H54 (cell line): ENCODE data around the gene IGSF21.

ENCODE experiments used
- DNase-seq: peaks from one replicate; pipeline ENCODE4 v3.0.0; 2011; ENCODE audit warnings: low spot score, mixed read lengths; ENCODE audit not compliant: insufficient read length
- FAIRE-seq: peaks from 3 replicates; lab custom pipeline; 2011; peaks lifted over from hg19 to GRCh38; lab: Jason Lieb, UNC
- POLR2A ChIP-seq: IDR thresholded peaks from 2 replicates; pipeline ENCODE4 v1.6.1; 2011; ENCODE audit warnings: low read depth, mild to moderate bottlenecking, low read length

Gene IGSF21

DNA sequence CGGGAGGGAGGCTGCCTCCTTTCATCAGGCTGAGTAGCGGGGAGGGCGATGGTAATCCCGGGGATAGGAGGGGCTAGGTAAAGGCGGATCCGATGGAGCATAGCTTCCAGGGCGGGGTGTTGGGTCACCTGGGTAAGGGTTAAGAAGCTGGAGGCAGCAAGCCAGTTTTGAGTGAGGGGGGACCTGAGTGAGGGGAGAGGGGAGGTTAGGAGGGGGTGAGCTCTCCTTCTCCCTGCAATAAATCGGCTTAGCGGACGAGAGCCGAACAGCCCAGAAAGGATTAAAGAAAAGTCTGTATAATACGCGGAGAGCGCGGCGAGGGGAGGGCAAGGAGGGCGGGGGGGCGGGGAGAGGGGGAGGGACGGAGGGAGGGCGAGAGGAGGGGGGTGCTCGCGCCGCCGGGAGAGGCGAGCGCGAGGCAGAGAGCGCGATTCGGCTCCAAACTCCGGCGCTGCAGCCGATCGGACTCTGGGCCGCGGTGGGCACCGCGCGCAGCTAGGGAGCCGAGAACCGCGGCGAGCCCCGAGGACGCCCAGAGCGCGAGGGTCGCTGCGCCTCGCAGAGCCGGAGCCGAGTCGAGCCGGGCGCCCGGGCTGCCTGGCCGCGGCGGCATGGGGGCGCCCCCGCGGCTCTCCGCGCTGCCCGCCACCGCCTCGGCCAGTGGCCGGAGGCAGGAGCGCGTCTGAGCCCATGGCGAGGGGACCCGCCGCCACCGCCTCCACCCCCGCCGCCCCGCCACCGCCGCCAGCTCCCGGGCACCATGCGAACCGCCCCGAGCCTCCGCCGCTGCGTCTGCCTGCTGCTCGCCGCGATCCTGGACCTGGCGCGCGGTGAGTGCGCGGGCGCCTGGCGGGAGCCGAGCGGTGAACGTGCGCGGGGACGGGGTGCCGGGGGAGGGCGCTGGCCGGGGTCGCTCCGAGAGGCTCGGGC is at the start of gene IGSF21:
IGSF21 (plus strand) TSS at position 430 of the 930 bp plus-strand sequence; CDS start at position 761, 331 bp downstream.
- no peak for TF ChIP-seq POLR2A
- DNase-seq (no peak), FAIRE-seq (no peak)

DNA sequence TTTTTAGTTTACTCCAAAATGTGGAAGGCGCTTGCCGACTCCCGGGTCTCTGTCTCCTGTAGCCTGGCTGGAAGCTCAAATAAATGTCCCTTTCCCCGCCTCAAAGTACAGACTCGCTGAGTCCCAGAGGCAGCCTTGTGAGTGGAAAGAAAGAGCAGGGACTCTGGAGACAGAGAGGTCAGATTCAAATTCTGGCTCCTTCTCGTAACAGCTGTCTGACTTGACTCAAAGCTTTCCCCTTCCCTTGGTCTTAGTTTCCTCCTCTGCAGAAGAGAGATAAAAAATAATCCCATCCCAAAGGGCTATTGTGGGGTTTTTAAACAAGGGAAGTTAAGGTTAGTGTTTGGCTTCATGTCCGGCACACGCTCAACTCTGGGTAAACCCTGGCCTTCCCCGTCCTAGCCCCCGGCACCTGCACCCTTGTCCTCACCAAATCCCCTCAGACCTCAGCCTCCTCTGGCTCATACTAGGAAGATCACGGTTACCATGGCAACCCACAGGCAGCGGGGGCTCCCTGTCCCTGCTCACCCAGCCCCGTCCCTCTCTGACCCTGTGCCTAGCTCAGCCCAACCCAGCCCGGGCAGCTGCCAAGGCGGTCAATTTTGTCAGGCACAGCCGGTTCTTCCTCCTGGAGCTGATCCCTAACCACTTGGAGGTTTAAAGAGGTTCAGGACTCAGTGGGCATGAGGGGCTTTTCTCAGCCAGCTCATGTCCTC is 49.2 kb upstream of the IGSF21 start:
- no peak for DNase-seq
- TF ChIP-seq POLR2A: no peak
- no peak for FAIRE-seq

- no peak for FAIRE-seq
- no peak for TF ChIP-seq POLR2A
- DNase-seq: no peak
These were observed 48.5 kb upstream of the IGSF21 start for GRCh38 chr1:18058981-18059605.

DNA sequence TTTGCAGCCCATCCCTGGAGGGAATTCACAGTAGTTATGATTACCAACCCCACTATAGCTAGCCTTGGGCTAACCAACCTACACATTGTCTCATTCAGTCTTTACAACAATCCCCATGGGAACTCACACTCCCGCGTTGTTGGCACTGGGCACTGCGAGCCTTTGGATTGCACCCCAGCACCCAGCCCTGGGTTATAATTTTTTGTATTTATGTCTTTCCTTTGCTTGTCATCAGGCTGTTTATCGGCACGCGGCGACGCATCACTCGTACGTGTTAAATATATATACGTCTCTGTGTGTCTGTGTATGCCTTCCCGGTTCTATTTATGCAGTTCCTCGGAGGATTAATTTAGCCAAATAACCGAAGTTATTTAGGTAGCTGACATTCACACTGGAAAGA is 47.2 kb upstream of the IGSF21 start:
- TF ChIP-seq POLR2A: no peak
- FAIRE-seq (no peak), DNase-seq (no peak)

- DNase-seq (no peak), FAIRE-seq (no peak)
- no peak for TF ChIP-seq POLR2A
These were observed 45.4 kb upstream of the IGSF21 start for GRCh38 chr1:18062185-18062584.

- FAIRE-seq (no peak), DNase-seq (no peak)
- TF ChIP-seq POLR2A: no peak
These were observed 43.1 kb upstream of the IGSF21 start for GRCh38 chr1:18064534-18064933.

- no peak for FAIRE-seq
- no peak for TF ChIP-seq POLR2A
- DNase-seq: no peak
These were observed 41.0 kb upstream of the IGSF21 start for GRCh38 chr1:18066576-18066975.

DNA sequence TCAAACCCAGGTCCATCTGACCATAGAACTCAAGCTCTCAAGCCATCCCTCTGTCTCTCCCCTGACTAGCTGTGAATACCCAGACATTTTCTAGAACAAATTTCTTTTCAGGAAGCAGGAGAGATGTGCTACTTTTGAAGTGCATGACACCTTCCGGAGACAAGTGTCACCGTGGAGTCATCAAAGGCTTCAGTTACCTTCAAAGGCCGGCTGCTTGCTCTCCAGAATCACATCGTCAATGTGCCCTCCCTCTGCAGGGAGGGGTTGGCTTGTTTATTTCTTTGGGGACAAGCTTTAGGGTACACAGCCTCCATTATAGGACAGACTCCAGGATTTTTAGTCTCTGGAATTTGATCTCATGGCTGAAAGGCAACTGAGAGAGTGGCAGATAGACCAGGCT is 37.7 kb upstream of the IGSF21 start:
- no peak for TF ChIP-seq POLR2A
- FAIRE-seq (no peak), DNase-seq (no peak)

- TF ChIP-seq POLR2A: no peak
- no peak for FAIRE-seq
These were observed 35.5 kb upstream of the IGSF21 start for GRCh38 chr1:18072066-18072465.

GRCh38 chr1:18073066-18073642 is 34.4 kb upstream of the IGSF21 start:
- FAIRE-seq: no peak
- no peak for TF ChIP-seq POLR2A
- DNase-seq: no peak

More at GRCh38 chr1:18072066-18072465, 35.5 kb upstream of the IGSF21 start:
- no peak for DNase-seq

DNA sequence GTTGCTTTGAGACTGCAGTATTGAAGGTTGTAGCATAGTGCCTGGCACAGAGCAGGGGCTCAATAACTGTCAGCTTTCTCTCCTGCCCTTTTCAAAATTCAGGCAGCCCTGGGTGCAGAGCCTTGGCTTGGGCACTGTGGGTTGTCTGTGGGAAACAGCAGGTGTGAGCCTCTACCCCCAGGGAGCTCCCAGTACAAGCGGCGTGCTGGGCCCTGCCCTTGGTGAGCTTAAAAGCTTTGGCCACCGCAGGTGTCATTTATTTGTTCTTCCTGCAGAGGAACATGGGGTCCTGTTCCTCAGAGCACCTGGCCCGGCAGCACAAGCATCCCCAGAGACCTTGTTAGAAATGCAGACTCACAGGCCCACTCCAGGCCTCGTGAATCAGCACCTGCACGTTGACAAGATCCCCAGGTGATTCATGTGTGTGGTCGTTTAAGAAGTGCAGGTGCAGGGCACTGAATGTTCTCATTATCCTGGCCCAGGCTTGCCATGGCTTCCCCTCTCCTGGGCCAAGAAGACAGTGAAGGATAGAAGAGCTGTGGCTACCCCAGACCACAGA is 29.9 kb upstream of the IGSF21 start:
- DNase-seq (no peak), FAIRE-seq (no peak)
- no peak for TF ChIP-seq POLR2A

DNA sequence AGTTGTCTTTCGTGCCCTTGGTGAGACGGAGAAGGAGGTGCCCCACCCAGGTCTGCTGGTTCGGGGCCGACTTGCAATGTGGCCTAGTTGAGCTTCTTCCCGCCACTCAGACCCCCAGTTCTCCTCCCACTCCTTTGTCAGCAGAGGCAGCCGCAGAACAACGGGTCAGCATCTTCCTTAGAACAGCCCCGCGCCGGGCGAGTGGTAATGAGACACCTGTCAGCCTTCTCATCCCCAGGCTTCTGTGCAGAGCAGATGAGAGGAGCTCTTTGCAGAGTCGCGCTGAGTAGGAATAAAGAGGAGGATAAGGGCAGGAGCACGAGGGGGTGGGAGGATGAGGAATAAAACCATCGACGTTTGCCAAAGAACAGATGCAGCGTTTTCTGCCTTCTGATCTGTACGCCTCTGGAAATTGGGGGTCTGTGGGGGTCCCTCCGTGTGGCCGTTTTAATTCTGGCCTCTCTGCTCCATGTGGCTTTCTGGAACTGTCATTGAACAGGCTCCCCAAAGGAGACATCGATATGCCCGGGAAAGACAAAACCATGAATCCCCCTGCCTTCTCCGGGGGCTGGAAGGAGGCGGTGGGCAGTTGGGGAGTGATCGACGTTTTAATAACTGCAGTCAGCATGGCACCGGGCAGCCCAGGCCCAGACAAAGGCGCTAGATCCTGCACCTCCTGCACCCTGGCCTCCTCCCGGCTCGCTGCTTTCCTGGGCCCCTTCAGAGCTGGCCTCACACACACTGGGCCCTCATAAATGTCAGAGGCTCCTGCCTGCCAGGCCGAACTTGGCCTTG is 27.5 kb upstream of the IGSF21 start:
- no peak for TF ChIP-seq POLR2A
- DNase-seq: no peak
- FAIRE-seq: no peak

DNA sequence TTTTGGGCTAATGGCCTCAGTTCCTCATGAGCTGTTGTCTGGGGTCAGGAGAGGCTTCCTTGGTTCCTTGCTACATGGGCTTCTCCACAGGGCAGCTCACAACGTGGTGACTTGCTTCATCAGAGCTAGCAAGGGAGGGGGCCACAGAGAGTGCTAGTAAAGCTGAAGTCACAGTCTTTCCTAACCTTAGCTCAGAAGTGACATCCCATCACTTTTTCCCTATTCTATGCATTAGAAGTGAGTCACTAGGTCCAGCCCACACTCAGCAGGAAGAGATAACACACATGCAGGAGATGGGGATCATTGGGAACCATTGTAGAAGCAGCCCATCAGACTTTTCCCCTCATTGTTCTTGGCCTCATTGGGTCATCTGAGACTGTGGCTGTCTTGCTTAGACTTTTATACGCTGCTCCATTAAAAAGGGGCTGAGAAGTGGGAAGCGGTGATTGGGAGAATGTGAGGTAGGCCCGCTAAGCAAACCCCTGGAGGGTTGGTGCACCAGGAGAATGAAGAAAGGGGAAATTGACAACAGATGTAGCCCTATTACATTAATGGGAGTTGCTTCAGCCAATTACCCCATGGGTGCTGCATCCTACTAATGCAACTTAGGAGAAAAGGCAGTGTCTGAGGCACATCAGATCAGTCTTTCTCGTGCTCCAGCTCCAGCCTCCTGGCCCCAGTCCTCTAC is 22.1 kb upstream of the IGSF21 start:
- DNase-seq (no peak), FAIRE-seq (no peak)
- no peak for TF ChIP-seq POLR2A
